Suppressor macrophage (primary cell): ENCODE data around the gene CCNY.
A peak's percentile ranks its signal among the peaks of the same experiment; 100 is the strongest.

Source experiments
- DNase-seq, 4 experiments: peaks; one replicate each; pipeline ENCODE4 v3.0.0-alpha.2; 2020 to 2022

CCNY gene

DNA sequence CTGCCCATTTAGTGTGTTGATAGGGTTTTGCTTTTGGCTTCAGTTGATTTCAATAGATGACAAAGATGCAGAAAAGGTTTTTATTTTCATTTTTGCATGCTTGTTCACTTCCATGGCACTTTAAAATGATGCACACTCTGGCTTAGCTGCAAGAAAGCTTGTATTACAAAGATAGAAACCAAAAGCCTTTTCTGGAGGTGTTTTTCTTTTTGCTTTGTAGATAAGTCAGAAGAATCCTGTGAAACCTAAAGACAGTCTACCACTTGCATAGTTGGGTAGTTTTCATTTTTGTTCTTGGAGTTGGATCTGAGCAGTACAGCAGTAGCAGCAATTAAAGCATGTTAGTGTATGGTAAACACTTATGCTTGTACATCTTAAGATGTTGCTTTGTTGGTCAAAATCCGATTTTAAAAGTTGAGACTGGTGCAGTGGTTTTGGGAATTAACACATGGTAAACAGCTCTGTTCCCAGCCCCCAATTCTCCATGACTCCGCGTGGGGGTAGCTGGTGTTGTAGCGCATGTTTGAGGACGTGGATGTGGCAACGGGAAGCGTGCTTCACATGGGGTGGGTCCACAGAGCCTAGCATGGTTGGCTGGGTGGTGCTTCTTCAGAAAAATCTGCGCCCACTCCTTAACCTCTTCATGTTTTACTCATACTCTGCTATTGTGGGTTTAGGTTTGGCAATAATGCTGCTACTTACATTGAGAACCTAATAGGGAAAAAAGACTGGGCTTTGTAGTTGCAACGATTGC, 19.8 kb downstream of the CCNY start:
- DNase-seq = peak; percentile 12 to 54 (median 50)

DNA sequence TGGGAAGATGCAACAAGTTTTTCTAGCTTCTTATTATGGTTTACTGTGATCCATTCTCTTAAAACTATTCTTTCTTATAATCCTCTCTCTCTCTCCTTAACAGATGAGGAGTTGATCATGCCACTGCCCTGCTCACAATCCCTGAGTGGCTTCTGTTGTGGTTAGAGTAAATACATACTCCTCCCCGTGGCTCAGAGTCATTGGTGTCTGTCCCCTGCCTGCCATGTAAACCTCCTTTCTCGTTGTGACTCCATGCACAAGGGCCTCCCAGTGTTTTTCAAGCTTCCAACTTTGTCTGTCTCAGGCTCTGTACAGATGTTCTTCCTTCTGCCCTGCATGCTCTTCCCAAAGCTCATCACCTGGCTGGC, 20.4 kb downstream of the CCNY start:
- DNase-seq = no peak

DNA sequence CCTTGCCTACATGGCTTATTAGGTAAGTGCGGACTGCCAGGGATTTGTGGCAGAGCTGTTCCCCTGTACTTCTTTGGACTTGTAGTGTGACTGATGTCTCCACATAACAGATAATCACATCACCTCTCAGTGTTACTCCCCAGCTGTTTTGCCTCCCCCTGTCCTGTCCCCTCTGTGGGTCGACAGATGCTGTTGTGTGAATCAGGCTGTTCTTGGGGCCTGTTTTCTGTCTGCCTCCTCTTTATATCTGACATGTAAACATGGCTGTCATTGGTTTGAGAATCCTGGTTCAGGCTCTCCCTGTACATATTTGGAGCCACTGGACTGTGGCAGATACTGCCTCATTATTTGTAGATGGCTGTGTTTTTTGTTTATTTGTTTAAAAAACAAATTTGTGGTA, 22.7 kb downstream of the CCNY start:
- DNase-seq = no peak

DNA sequence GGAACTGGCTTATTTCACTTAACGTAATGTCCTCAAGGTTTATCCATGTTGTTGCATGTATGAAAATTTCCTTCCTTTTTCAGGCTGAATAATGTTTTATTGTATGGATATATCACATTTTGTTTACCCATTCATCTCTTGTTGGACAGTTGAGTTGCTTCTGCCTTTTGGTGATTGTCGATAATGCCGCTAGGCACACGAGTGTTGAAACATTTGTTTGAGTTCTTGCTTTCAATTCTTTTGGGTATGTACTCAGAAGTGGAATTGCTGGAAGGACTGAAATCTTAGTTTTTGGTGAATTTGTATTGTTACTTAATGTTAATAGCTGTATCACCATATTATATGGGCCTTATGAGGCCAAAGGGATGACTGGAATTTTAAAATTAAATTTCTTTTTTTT, 23.6 kb downstream of the CCNY start:
- DNase-seq = no peak

DNA sequence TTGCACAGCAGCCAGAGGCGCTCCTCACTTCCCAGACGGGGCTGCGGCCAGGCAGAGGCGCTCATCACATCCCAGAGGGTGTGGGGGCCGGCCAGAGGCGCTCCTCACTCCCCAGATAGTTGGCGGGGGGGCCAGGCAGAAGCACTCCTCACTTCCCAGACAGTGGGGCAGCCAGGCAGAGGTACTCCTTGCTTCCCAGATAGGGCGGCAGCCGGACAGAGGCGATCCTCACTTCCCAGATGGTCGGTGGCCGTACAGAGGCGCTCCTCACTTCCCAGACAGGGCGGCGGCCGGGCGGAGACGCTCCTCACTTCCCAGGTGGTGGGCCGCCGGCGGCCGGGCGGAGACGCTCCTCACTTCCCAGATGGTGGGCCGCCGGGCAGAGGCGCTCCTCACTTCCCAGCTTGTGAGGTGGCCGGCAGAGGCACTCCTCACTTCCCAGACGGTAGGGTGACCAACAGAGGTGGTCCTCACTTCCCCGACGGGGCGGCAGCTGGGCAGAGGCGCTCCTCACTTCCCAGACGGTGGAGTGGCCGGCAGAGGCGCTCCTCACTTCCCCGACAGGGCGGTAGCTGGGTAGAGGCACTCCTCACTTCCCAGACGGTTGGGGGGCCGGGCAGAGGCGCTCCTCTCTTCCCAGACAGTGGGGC, 26.5 kb downstream of the CCNY start:
- DNase-seq = no peak

DNA sequence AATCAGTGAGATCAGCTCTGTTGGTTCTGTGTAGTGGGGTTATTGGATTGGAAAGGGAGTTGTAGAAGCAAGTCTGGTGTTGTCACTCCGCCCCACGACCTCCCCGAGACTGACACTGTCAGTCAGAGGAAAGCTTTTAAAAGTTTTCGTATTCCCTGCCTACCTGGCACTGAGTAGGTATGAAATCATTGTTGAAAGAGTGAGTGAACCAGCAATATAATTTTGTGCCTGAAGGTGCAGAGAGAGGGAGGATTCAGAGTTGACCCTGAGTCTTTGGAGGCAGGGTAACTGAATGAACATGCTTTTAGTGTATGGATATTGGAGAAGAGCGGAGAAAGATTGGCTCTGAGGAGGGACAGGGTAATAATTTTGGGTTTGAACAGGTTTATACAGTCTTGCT, 27.3 kb downstream of the CCNY start:
- no peak for DNase-seq

DNA sequence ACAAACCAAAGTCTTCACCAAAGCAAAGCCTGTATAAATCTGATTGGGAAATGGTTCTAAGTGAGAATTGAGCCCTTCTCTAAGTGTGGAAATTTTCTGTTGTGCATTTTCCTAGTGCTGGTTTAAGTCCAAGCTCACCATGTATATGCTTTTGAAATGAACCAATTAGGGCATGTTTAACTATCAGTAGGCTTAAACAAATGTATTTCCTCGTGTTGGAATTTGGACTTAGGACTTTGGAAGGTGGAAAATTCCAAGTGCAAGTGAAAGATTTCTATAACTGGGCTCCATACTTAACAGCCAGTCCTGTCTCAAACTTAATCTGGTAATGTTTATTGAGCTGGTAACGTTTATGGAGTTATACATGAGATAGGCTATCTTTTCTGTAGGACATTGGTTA, 28.5 kb downstream of the CCNY start:
- no peak for DNase-seq

DNA sequence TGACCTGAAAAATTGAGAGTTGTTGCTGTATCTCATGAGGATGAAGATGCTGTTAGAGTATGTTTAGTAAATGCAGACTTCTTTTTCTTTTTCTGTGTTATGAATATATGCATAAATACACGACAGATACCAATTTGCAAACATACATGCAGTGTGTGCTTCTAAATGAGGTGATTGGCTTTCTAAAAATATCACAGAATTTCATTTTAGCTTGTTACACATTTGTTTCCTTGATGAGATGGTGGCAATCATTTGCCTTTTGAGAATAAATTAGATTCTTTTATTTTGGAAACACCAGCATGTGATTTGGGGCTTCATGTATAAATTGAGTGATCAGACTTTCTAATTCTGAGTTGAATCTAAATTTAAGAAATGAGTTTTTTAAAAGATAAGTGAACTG, 29.7 kb downstream of the CCNY start:
- DNase-seq = no peak

DNA sequence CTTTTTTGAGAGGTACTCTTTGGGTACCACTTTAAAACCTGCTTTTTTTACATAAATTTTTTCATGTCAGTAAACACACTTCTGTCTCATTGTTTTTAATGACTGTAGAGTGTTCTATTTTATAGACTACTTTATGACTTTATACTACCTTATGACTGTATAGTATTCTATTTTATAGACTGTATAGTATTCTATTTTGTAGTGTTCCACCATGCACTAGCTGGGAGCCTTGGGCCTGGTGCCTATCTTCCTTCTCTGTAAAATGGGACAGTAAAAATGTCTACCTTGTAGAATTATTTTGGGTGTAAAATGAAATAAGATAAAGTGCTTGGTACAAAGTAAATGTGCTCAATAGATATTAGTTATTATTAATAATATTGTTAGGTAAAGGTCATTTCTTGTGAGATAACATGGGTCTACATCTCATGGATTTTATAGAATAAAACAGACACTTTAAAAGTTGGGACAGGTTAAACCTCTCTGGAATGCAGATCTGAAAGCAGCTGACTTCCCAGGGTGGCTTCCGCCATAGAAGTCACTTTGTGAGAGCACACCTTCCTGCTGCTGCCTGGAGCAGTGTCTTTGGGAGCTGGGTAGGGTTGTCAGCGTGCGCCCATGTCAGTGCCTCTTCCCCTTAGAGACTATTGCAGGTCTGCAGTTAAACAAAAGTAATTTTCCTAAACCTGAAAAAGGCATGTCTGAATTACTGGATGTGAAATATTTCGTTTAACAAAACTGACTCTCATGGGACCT, 31.0 kb downstream of the CCNY start:
- DNase-seq = no peak

DNA sequence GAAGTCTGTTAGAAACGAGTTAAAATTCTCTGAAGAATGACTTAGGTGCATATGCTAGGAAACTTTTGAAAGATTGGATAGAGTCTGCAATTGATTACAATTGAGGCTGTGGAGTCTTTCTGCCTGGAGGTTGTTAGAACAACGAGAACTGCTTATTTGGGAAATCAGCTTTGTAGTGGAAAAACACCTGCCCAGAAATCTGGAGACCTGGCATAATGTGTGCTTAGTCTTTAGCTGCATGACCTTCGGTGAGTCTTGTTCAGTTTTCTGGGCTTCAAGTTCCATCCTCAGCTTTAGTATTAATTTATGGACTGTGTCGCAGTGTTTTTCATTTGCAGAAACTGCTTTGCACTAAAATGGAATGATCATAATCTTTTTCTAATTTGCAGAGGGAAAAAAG, 31.7 kb downstream of the CCNY start:
- DNase-seq = no peak

DNA sequence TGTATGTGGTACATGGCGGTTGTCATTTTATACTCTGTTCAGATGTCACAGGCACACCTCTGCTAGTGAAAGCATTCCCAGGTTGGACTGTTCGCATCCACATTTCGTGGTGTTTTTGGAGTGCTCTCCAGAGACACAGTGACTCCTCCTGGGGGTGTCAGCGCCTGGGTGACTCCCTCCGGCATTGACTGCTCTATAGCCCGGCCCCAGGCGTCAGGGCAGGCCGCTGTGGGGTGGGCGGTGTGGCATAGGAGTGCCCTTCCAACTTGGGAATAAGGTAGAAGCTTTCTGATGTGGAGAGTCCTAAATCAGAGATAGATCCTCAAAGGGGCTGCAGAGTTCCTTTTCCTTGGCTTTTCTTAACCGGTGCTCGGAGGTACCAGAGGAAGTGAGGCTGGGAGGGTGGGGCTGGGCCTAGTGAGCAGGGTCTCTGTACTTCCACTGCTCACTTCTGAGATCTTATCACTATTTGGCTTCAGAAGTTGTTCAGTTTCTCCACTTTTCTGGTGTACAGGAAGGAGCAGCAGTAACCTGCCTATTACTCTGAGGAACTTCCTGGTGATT, 32.3 kb downstream of the CCNY start:
- DNase-seq = no peak

DNA sequence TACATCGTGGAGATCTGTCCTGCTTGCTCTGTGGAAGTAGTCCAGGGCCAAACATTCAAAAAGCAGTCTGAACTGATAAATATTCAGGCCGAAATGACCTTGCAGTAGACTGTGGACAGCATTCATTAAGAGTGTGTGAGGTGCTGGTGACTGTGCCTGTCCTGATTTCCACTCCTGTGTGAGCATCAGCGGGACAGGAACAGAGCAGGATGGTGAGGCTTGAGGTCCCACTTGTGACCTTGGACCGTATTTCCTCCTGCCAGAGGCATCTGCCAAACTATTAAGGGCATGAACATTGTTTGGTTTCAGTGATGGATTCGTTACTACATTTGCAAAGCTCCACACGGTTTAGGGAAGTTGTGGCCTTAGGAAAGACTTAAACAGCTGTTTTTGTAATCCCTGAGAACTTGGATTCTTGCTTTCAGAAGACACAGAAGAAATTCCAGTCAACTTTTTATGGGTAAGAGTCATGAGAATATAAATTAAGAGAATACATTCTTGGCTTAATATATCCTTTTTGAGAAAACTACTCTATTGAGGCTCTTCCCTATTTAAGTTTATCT, 32.8 kb downstream of the CCNY start:
- peak; percentile 53 to 78 (median 66) for DNase-seq

DNA sequence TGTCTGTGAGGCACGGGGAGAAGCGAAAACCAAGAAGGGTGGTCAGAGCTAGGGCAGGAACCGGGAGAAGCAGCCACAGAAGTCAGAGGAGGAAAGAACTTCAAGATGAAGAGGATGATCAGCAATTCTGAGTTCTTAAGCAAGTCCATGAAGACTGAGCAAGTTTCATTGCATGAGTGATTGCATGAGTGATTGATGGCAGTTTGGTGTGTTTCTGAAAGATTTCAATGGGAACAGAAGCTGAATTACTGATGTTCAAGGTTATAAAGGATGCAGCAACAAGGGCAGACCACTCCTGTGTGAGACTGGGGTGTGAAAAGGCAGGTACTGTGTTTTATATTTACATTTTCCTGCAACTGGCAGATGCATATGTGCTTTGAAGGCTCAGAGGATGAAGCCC, 35.4 kb downstream of the CCNY start:
- peak; percentile 11 to 44 (median 24) for DNase-seq

DNA sequence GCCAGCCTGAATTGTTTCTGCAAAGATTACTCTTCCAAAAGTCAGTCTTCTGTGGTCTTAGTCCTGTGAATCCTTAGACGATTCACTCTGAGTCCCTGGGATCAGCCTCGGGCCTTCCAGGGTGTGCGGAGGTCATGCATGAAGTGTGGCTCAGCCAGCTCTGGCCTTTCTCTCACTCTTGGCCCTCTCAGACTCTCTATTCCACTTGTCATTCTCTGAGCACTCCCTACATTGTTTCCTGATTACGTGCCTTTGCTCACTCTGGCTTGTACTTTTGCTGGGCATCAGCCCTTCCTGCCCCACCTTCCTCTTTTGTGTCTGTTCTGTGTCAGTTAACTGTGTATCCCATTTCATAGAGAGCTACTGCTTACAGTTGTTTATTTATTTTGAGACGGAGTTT, 36.0 kb downstream of the CCNY start:
- peak; percentile 63 to 78 (median 72) for DNase-seq

DNA sequence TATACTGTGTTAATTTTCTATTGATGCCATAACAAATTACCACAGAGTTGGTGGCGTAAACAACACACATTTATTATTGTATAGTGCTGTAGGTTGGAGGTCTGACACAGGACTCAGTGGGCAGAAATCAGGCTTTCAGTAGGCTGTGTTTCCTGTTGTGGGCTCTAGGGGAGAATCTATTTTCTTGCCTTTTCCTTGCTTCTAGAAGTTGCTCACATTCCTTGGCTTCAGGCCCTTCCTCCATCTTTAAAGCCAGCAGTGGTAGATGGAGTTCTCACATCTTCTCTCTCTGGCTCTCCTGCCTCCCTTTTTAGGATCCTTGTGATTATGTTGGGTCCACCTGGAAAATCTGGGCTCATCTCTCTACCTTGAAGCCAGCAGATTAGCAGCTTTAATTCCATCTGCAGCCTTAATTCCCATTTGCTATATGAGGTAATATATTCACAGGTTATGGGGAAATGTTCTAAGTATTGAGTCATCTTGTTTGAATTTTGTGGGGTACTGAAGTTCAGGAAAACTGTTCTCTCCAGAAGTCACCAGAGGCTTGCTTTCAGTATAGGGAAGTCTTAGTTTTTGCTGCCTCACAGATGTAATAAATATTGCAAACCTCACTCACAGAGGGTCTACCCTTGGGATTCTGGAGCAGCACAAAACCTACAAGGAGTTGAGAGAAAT, 38.9 kb downstream of the CCNY start:
- DNase-seq = peak in 2 of 4 experiments; percentile 39 to 48

DNA sequence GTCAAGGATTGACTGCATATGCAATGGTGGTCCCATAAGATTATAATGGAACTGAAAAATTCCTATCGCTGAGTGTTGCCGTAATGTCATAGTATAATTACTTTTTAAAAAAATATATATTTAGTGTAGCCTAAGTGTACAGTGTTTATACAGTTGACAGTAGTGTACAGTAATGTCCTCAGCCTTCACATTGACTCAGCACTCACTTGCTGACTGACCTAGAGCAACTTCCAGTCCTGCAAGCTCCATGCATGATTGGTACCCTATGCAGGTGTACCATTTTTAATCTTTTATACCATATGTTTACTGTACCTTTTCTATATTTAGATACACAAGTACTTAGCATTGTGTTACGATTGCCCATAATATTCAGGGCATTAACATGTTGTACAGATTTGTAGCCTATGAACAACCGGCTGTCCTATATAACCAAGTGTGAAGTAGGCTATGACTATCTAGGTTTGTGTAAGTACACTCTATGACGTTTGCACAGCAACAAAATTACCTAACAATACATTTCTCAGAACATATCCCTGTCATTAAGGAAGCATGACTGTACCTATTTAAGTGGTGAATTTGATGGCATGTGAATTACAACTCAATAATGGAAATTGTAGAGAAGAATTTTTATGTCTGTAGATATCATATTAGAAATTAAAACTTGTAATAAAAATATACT, 40.9 kb downstream of the CCNY start:
- no peak for DNase-seq

DNA sequence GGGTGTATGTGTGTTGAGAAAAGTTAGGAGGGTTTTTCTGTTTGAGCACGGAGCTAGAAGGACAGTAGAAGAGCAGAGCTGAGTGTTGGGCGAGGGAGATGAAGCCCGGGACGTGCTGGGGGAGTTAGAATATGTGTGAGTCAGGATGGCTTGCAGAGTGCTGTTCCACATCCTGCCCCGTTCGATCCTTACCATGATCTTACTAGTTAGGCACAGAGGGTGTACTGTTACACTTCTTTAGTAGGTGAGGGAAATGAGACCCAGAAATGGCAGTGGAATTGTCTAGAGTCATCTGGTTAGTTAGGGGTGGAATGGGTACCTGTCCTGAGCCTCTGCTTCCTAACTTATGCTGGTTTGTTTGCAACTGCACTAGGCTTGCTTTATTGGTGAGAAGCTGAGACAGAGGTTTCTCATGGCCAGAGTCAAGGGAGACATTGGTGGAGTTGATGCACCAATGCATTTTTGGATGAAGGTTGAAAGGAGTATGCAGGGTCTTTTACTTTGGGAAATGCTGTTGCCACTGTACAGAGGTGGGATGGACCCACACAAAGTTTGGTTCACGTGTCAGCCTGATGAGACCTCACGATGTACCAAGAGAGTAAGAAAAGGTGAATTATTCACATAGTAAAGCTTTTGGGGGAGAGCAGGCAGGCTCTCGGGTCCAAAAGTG, 42.4 kb downstream of the CCNY start:
- no peak for DNase-seq

DNA sequence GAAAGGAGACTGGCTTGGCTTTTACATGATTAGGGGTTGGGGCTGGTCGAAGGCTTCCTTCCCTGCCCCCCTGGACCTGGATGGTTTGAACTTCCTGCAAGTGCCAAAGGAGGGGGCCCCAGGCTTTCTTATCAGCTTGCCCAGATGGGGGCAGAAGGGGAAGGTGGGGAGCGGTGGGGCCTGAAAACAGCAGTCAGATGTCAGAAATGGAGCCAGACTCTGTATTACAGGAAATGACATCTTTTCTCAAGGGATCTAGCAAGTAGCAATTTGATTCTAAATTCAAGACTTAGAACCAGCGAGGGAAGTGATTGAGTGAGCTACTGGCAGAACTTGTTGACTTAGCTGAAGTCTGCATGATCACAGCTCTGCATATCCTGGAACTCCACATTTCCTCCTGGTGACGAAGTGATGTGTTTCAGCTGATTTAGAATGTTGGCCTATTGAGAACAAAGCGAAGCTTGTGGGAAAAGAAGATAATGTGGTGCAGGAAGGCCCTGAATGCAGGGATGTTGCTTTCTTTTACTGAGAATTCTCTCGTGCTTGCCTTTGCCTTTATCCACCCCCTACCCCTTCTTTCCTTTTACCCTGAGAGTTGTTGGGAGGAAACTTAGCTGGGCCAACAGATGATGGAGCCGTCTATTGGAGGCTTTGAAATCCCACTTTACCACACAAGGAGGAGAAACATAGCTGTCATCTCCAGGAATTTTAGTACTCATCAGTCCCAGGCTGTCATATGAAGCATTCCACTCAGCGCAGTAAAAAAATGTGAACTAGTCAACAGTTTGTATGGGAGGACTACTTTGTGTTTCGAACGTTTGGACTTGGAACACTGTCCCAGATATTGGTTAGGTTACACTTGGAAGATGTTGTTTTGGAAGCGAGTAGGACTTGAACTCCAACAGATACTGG, 43.2 kb downstream of the CCNY start:
- peak; percentile 58 to 81 (median 70) for DNase-seq

DNA sequence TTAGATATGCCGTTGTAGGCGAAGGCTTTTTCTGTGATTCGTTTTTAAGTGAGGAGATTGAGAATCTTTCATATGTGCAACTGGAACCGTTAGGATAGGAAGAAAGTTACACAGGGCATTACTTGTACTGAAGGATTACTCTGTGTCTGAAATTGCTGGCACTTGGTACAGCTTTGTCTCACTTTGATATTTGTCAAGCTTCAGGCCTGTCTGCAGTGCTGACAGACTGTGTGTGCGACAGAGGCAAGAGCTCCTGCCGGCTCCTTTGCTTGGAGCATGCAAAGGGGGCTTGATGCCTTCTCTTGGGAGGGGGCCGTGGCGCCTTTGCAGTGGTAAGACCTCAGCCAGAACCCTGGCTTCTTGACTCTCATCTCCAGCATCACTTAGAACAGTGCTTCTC, 45.8 kb downstream of the CCNY start:
- DNase-seq = no peak

DNA sequence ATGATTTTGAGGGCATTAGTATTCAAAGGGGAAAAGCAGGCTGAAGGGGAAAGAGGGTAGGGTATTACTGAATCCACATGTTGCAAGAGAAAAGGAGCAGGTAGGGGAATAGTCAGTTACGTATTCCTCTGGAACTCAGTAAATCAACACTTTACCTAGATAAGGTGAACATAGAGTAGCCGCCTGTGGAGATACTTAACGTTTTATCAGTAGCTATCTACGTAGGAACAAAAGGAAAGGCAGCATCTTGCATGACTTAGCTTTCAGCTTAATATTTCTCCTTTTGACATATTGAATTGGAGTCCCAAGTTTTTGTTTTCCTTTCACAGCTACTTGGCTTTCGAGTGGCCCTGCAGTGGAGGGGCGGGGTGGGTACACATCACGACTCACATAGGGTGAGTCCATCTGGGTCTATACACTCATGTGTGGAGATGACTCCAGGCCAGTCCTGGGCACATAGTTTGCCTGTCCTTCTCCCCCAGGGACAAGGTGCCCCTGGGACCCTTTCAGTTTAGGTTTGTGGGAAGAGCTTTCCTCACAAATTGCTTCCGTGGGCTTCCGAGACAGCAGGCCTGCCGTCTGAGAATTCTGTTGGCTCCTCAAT, 48.1 kb downstream of the CCNY start:
- DNase-seq = no peak
